HG03095 (cell line): ENCODE results near the gene VWF.

Source experiments
- ATAC-seq: cut with Tn5 transposase; IDR thresholded peaks from one replicate; pipeline ENCODE4 v1.9.1; 2021; ENCODE audit warnings: moderate library complexity; ENCODE audit not compliant: unreplicated experiment

VWF gene

DNA sequence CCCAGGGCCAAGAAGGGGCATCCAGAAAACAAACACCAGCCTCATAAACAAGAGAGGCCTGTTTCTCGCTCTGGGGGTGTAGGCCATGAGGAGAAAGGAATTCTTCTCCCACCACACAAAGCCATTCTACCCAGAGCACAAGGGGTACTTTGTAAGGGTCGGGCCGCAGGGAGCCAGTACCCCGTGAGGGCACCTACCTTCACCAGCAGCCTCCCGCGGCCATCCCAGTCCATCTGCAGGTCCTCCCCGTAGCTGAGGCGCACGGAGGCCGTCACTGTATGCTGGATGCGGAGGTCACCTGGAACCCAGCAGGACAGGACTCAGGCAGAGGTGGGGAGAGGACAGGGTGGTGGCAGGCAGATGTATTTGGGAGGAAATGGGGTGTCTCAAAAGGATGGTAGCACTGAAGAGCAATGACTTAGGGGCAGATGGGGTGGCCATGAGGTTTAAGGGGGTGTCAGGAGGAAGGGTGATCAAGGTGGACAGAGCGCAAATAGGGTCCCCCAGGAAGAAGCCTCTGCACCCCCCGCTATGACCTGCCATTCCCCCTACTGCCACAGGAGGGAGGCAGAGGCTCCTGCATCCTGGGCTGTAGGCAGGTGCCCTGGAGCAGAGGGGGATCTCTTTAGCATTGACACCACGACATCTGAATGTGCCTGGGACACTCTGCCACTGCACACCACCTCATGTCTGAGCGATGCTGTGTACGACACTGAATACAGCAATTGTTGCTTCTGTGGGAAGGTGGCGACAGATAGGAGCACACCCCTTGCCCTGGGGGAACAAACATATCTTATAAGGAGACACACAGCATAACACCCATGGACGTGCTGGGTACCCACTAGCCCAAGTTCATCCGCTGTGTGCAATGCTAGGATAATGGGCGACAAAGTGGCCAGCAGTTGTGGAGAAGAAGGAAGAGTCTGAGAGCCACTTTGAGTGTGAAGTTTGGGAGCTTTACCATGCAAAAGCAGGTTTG is 61.4 kb downstream of the VWF start:
- peak; percentile 54 for ATAC-seq

DNA sequence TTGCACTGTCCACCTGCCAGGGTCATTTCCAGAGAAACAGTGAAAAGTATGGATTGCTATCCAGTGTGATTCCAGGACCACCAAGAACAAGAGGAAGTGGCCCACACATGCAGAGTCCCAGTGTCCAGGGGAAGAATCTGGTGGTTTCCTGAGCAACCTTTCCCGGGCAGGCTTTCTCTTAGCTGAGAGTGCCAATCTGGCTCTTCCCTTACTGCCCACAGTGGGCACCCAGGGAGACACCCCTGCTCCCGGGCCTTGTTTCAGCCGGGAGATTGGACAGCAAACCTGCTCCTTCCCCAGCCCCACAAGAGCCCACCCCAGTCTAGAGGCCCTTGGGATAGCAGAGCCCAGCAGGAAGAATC is 62.1 kb downstream of the VWF start:
- no peak for ATAC-seq

DNA sequence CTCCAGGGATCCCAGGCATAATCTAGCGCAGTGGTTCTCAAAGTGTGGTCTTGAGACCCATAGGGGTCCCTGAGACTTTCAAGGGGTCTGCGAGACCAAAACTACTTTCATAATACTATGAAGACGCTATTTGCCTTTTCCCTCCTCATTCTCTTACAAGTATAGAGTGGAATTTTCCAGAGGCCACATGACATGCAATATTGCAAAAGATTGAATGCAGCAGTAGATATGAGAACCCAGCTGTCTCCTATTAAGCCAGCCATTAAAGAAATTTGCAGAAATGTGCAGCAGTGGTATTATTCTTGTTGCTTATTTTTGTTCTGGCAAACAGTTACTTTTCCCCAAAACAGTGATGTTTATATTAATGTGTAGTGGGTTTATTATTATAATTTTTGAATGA is 62.8 kb downstream of the VWF start:
- no peak for ATAC-seq

DNA sequence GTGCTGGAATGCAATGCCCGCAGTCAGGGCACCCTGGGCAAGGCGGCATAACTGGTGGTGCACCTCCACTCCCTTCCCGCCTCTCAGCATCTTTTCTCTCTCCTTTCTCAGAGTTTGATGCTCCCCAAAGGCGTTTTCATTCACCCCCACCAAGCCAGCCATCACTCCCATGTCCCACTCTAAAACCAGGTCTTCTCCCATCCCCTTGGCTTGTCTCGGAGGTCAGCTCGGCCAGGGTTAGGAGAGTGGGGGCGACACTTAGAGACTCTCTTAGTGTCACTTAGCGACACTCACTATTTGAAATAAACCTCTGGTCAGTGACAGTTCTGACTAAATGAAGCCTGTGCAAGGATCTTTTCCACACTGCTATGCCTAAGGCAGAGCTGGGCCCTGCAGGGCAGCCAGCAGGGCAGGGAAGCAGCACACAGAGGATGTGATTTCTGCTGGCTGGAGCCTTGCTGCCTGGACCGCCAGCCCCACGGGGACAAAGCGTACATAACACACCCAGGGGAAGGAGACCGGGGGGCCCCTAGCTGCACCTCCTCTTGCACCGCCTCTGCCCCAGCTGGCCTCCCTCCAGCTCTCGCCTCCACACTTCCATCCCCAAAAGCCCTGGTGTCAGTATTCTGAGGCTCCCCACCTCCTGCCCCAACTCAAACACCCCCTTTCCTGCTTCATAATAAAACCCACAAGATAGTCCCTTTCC is 64.5 kb downstream of the VWF start:
- no peak for ATAC-seq

- no peak for ATAC-seq
Observed at GRCh38 chr12:6059221-6059620, 65.2 kb downstream of the VWF start.

DNA sequence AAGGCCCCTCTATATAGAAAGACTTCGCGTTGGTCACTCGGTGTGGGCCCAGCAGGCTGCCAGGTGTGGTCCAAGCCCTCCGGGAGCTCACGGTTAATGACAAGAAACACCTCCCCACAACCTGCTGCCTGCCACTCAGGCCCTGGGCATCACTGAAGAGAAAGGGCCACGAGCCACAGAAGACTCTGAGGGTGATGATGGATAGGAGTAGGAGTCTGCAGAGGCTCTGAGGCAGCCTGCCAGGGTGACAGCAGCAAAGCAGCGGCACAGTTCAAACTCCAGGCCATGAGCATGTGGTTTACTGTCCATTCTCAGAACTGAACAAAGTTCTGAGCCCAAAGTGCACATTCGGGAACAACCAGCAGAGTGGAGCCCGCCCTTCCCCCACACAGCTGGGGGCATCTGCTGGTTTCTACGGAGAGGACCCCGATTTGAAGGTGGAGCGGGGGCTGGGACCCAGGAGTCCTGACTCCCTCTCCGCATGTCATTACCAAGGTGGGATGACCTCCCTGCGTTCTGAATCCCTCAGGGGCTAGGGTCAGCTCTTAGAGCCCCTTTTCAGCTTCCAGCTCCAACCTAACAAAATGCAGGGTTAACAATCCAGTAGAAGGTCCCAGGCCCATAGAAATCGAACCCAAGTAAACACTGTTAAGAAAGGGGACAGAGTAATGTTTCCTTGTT is 65.8 kb downstream of the VWF start:
- no peak for ATAC-seq

GRCh38 chr12:6057700-6058099 is 66.8 kb downstream of the VWF start:
- no peak for ATAC-seq

DNA sequence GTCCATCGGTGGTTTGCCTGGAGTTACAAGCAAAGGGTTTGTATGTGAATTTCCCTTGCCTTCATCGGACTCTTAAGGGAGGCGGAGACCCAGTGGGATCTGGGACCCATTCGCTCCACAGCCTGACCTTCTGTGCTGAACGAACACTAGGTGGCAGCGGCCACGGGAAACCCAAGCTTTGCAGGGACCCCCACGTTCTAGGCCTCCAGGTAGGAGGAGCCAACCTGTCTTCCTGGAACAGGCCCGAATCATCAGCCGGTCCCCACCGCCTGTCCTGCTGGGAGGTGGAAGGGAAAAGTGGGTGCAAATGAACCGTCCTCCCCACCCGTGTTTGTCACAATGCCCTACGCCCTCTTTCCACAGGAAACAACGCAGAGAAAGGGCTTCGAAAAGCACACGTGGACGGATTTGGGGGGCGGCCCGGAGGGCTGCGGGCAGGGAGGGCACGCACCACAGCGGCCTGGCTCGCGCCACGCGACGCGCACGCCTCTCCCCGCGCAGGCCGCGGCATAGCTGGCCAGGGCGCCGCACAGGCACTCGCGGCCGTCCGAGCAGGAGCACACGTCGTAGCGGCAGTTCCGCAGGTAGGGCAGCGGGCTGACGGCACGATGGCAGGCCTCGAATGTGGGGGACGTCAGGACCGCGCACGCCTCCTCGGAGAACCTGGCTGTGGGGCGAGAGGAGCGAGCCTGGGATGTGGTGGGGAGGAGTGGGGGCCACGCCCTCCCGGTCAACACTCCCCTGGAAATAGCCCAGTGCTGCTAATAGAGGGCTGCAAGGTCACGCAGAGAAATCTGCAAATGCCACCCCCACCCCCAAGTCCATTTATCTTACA is 67.8 kb downstream of the VWF start:
- ATAC-seq, result no peak

DNA sequence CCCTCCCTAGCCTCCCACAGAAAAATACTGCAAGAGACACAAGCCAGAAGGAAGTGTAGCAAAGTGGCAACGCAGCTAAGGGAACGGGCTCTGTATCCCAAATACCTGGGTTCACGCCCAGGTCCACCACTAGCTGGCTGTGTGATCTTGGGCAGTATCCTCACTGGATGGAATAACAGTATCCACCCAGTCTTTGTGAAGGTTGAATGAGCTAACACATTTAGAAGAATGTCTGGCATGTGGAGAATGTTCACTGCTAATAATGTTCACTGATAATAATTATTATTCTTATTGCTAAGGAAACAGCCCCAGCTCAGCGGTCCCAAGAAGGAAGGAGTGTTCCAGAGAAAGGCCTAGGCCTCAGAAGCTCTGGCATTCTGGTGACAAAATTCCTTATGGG is 70.9 kb downstream of the VWF start:
- ATAC-seq, result no peak

- no peak for ATAC-seq
Observed at GRCh38 chr12:6052940-6053329, 71.5 kb downstream of the VWF start.

- ATAC-seq, result no peak
Observed at GRCh38 chr12:6052206-6052939, 72.1 kb downstream of the VWF start.

DNA sequence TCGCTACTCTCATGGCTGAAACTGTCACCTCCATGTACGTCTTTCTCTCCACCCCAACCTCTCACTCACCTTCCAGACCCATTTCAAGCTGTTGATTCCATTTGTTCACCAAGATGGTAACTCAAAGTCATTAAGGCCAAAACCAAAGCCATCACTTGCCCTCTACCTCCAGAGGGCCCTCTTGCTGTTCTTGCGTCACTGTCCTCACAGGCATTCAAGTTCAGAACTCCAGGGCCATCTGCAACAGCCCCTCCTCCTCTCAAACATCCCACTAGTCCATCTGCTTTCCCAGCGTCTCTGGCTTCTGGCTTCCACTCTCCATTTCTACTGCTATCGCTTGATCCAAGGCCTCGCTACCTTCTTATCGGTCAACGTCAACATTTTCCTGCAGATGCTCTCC is 74.5 kb downstream of the VWF start:
- no peak for ATAC-seq

DNA sequence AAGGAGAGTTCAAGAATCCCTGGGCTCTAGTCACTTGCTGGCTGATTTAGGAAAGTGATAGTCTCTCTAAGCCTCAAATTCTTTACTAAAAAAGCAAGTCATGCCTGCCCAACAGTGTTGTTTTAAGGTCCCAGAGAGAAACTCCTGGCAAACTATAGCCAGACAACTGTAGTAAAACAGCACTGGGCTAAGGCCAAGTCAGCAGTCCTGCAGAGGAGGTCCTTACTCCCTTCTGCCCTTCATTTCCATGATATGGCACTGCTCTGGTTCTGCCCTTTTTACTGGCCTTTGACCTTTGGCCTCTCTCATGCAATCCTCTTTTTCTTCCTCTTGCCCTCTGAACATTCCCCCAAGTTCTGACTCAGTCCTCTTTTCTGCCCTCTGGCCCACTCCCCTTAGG is 74.9 kb downstream of the VWF start:
- ATAC-seq, result no peak

DNA sequence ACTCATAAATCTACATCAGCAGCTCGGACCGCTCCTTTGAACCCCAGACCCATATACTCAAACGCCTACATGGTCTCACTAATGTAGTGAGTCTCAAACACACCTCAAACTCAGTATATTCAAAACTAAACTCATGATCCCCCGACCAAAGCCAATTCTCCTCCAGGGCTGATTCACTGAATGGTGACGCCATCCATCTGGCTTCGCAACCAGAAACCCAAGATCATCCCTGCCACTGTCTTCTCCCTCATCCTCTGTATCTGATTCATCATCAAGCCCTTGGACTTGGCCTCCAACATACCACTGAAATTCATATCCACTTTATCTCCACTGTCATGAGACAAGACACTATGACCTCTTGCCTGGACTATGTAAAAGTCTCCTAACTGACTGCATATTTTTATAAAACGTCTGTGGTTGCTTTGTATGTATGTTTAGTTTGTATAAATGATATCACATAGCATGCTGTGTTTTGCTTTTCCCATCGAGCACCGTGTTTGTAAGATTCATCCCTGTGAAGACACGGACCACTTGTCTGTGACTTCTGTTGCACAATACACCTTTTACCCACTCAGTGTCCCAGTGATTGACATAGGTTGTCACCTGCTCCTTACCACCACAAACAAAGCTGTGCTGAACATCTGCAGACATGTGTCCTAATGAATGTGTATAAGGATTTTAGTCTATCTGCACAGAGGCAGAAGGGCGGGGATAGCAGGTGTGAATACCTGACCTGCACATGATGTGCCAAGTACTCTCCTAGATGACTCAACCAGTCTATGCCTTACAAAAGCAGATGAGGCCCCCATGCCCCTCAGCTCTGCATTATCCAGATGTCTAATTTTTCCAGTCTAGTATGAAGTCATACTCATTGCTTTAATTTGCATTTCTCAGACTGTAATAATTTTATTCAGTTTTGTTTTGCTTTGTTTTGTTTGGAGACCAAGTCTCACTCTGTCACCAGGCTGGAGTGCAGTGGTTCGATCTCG is 76.9 kb downstream of the VWF start:
- ATAC-seq, result no peak

- no peak for ATAC-seq
Observed at GRCh38 chr12:6046511-6047180, 77.8 kb downstream of the VWF start.

GRCh38 chr12:6045438-6045837 is 79.0 kb downstream of the VWF start:
- ATAC-seq, result no peak

GRCh38 chr12:6044082-6044481 is 80.4 kb downstream of the VWF start:
- ATAC-seq, result no peak

DNA sequence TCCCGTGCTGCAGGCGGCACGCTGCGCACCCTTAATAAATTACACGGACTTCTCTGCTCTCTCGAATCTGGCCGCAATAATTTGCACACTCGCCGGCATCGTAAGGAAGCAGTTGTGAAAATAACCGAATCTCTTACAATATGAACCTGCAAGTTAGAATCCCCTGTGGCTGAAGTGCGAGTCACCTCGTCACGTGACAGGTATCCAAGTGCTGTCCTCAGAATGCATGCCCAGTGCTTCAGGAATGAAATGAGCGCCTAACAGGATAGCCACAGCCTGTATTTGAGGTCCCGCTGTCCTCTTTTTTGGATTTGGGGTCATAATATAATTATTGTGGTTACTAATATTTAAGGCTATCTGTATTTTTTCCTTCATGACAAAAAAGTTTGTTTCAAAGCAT is 82.0 kb downstream of the VWF start:
- no peak for ATAC-seq
